Stimulated activated naive CD4-positive, alpha-beta T cell (primary cell): Measurements from ENCODE around the gene SDF2L1.
"Not testable (repeated sequence)": the region's sequence is repeated elsewhere in the genome, so short reads cannot be mapped to it uniquely, and the experiment has no call there.

ENCODE experiments used
- DNase-seq, 6 experiments: peaks; one replicate each; lab custom pipeline; 2025; lab: John Stamatoyannopoulos, UW

Gene SDF2L1

DNA sequence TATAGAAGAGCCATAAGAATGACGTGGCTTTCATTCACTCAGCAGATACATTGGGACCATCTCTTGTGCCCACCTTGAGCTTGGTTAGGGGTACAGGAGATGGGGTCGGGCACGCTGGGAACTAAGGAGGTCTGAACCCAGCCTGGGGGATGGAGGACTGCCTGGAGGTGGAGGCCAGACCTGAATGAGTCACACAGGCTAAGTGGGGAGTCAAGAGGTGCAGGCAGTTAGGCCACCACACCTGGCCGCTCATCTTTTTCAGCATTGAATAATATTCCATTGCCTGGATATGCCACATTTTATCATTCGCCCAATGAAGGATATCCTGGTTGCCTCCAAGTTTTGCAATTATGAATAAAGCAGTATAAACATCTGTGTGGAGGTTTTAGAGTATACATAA is 19.9 kb downstream of the SDF2L1 start:
- DNase-seq: no peak

GRCh38 chr22:21663738-21664137 is 21.6 kb downstream of the SDF2L1 start:
- no peak for DNase-seq

- no peak for DNase-seq
Measured at GRCh38 chr22:21665047-21665851, 23.1 kb downstream of the SDF2L1 start.

DNA sequence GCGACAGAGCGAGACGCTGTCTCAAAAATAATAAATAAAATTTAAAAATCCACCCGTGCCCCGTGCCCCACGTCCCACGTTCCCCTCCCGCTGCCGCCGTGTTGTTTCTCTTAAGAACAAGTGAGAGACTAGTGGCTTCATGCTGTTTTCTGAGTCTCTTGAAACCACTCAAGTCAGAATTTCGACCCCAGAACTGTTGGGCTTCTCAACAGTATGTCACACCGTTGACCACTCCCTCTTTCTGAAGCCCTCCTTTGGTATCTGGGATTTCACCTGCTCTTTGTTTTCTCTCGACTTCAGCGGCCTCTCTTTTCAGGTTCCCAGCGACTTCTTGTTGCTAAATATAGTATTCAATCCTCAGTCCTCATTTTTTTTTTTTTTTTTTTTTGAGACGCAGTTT is 24.7 kb downstream of the SDF2L1 start:
- DNase-seq: no peak

DNA sequence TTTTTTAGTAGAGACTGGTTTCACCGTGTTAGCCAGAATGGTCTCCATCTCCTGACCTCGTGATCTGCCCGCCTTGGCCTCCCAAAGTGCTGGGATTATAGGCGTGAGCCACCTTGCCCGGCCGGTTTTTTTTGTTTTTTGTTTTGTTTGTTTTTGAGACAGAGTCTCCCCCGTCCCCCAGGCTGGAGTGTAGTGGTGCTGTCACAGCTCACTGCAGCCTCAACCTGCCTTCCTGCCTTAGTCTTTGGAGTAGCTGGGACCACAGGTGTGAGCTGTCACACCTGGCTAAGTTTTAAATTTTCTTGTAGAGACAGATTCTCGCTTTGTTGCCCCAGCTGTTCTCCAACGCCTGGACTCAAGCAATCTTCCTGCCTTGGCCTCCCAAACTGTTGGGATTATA is 26.9 kb downstream of the SDF2L1 start:
- no peak for DNase-seq

- no peak for DNase-seq
Measured at GRCh38 chr22:21672107-21672629, 30.1 kb downstream of the SDF2L1 start.

- DNase-seq: no peak
Measured at GRCh38 chr22:21673534-21674321, 31.6 kb downstream of the SDF2L1 start.

GRCh38 chr22:21674638-21675245 is 32.6 kb downstream of the SDF2L1 start:
- DNase-seq: no peak

GRCh38 chr22:21677606-21678443 is 35.7 kb downstream of the SDF2L1 start:
- no peak for DNase-seq

- DNase-seq: not testable (repeated sequence)
Measured at GRCh38 chr22:21678842-21679241, 36.7 kb downstream of the SDF2L1 start.

DNA sequence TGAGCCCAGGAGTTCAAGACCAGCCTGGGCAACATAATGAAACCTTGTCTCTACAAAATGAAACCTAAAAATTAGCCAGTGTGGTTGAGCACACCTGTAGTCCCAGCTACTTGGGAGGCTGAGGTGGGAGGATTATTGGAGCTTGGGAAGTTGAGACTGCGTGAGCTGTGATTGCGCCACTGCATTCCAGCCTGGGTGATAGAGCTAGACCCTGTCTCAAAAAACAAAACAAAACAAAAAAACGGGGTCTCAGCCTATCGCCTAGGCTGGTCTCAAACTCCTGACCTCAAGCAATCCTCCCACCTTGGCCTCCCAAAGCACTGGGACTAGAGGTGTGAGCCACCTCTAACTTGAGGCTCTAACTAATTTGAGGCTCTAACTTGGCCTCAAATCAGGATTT is 37.3 kb downstream of the SDF2L1 start:
- DNase-seq: no peak

- no peak for DNase-seq
Measured at GRCh38 chr22:21680830-21681565, 38.9 kb downstream of the SDF2L1 start.

DNA sequence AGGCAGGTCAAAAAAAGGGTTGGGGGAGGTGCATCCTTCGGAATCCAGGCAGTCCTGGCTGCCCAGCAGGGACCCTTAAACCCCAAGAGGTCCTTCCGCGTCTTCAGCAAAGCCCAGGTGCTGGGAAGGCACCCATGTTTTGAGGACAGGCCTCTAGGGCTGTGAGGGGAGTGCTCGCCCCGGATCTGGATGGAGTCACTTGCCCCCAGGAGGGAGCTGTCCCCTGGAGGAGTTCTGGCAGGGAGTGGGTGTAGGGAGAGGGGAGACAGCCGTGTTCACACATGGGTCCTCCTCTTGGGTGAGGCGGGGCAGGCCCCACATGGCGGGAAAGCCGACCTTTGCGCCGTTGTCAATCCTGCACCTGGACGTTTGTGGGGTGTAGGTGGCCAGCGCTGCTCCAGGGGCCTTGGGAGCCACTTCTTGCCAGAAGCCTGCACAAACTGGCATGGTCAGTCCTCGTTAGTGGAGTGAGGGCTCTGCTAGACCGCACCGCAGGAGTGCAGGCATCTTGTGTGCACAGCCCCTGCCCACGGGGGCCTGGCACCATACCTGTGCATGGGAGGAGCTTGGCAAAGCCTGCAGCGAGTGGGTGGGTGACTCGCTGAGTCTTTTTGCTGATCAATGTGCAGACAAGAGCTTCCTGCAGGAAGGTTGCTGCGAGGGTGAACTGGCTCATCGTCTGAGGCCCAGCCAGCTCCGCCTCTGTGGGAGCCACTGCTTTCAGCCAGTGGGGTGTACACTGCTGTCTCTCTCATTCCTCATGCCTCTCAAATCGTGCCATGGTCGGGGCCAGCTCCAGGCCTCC is 39.7 kb downstream of the SDF2L1 start:
- no peak for DNase-seq

DNA sequence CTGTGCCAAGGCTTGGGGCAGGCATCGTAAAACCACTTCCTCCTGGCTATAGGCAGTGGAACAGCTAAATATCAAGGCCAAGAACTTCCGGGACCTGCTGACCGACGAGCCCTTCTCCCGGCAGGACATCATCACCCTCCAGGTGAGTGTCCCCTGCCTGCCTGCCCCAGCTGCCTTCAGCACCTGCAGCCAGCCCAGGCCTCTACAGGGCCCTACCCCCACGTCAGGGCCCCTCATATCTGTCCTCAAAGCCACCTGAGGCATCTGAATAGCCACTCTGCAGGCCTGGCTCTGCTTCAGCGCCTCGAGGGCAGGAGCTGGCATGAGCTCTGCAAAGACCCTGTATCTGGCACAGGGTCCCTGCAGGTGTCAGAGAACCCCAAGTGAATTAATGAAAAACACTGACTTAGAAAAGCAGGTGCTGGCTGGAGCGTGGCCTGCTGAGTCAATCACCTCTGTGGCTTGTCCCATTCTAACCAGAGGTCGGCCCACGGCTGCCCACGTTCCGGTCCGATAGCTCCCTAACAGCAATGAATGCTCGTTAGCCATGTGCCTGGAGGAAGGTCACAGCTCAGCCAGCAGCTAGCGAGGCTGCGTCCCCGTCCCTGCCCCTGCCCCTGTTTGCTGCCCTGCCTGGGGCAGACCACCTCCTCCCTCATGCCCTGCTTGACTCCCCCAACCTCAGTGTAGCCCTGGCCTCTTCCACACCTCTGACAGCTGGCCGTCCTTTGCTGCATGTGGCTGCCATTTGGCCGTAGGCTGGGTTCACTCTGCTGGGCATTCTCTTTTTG is 40.5 kb downstream of the SDF2L1 start:
- DNase-seq: no peak

DNA sequence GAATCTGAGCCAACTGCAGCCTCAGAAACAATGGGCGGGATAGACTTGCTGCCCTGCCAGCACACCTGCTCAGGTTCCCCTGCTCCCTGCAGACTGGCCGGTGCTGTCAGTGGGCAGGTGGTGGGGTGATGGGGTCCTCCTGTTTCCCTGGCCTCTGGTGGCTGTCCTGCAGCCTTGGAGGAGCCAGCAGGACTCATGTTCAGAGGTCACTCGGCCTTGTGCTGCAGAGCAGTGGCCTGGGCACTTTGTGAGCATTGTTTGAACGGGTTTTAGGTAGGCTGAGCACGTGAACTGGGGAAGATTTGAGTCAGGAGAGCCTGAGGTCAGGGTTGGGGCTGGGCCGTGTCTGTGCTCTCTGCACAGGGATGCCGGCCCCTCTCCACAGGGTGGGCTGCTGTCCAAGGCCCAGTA is 41.3 kb downstream of the SDF2L1 start:
- DNase-seq: no peak

DNA sequence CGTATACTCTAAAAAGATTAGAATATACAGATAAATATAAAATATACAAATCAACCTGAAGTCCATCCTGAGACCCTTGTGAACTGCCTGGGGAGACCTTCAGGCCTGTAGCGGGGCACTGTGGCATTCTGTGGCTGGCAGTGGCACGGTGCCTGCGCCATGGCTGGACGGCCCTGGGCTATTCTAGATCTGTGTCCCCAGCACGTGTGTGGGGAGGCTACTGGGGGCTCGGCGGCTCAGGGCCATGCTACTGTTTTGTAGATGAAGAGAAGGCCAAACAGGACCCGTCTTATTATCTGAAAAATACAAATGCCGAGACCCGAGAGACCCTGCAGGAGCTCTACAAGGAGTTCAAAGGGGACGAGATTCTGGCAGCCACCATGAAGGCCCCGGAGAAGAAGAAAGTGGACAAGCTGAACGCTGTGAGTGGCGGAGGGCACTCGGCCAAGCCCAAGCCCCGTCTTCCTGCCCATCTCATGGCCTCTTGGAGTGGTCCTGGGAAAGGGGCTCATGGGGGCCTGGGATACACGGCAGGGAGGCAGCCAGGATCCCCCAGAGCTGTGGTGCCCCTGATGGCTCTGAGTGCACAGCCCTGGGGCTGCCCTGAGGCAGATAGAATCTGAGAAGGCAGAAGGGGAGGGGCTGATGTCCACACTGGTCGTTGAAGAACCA is 42.5 kb downstream of the SDF2L1 start:
- no peak for DNase-seq

- no peak for DNase-seq
Measured at GRCh38 chr22:21685164-21685513, 43.0 kb downstream of the SDF2L1 start.

DNA sequence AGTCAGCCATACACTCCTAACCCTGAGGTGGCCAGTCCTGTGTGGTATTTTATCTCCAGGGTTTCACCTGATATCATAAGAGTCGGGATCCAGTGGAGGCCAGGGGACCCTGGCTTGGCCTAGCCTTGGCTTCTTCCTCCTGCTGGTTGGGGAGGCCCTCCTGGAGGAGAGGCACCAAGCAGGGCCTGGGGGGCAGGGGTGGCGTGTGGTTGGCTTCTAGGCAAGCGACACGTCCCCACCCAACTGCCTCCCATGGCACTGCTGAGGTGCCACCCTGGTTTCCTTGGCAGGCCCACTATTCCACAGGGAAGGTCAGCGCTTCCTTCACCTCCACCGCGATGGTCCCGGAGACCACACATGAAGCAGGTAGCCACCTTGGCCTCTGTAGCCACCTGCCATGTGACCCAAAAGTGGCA is 44.1 kb downstream of the SDF2L1 start:
- no peak for DNase-seq
